Endothelial cell of umbilical vein (primary cell): ENCODE data around the gene NEU1. TPM values are rescaled to one million over a fixed set of nuclear protein-coding genes. Genes with fewer than 3 reads are reported as not detected.
"Not testable (repeated sequence)": the region's sequence is repeated elsewhere in the genome, so short reads cannot be mapped to it uniquely, and the experiment has no call there.

ENCODE experiments used
- BruUV-seq: library from RNA; stranded (reverse); fragments of 400-500 nt; replicated peaks from 2 replicates; lab custom pipeline; 2021; lab: Mats Ljungman, UMichigan
- CTCF ChIA-PET: fragments of 300-600, 350-600 bp; sonication (Branson Sonifier 250); formaldehyde crosslinking; loops from one replicate; lab custom pipeline; 2021; ENCODE audit warnings: antibody characterized with exemption, inconsistent platforms; lab: Charles Lee
- POLR2A ChIA-PET: fragments of 300-600, 350-600 bp; sonication (Branson Sonifier 250); formaldehyde crosslinking; loops from one replicate; lab custom pipeline; 2021; ENCODE audit warnings: antibody characterized with exemption, inconsistent platforms; lab: Charles Lee
- DNase-seq: peaks from one replicate; pipeline ENCODE4 v3.0.0-alpha.2; 2011; ENCODE audit warnings: low read depth, low spot score
- FAIRE-seq: peaks from 2 replicates; lab custom pipeline; 2011; peaks lifted over from hg19 to GRCh38; lab: Jason Lieb, UNC
- H2AFZ ChIP-seq: 2 replicates; pipeline ENCODE4 v1.6.0; 2012; ENCODE audit warnings: low read depth, low read length, control low read depth, inconsistent platforms
- H3K27ac ChIP-seq: 2 replicates; pipeline ENCODE4 v1.5.1; 2011; ENCODE audit warnings: low read depth, mild to moderate bottlenecking, control low read depth, low read length, moderate library complexity; ENCODE audit not compliant: insufficient read depth
- H3K27me3 ChIP-seq, 2 experiments: 2 replicates each; pipeline versions ENCODE4 v1.6.0 to v1.6.1; 2011; ENCODE audit warnings: low read length in 2 of 2, mixed read lengths in 1 of 2; ENCODE audit not compliant: control insufficient read depth in 2 of 2, insufficient read depth in 2 of 2
- H3K36me3 ChIP-seq, 2 experiments: 2 replicates in 1 of 2; 3 replicates in 1 of 2; pipeline ENCODE4 v1.5.1; 2011; ENCODE audit warnings: low read length in 2 of 2, mild to moderate bottlenecking in 1 of 2, moderate library complexity in 1 of 2; ENCODE audit not compliant: control insufficient read depth in 2 of 2, insufficient read depth in 2 of 2; ENCODE audit errors: extremely low read depth in 1 of 2
- H3K4me1 ChIP-seq: 3 replicates; pipeline ENCODE4 v1.5.1; 2011; ENCODE audit warnings: mild to moderate bottlenecking, low read length; ENCODE audit not compliant: control insufficient read depth, insufficient read depth; ENCODE audit errors: extremely low read depth
- H3K4me2 ChIP-seq: 2 replicates; pipeline ENCODE4 v1.6.1; 2011; ENCODE audit warnings: low read length, control low read depth, mixed read lengths; ENCODE audit not compliant: insufficient read depth
- H3K4me3 ChIP-seq, 3 experiments: fragments of 200-600 bp in 1 of 3; sonication (generic), shearing (Covaris generic) in 1 of 3; replicated peaks in 1 of 3; 2 replicates each; pipeline ENCODE4 v1.5.1; 2011 to 2016; ENCODE audit warnings: control low read depth in 3 of 3, low read length in 3 of 3, mild to moderate bottlenecking in 2 of 3, inconsistent platforms in 1 of 3, low read depth in 1 of 3, moderate library complexity in 1 of 3; ENCODE audit not compliant: insufficient read depth in 1 of 3
- H3K79me2 ChIP-seq: 2 replicates; pipeline ENCODE4 v1.6.0; 2012; ENCODE audit warnings: low read length, inconsistent platforms; ENCODE audit not compliant: control insufficient read depth, insufficient read depth
- H3K9ac ChIP-seq: replicated peaks from 2 replicates; pipeline ENCODE3; 2011; ENCODE audit warnings: low read length, control low read depth; ENCODE audit not compliant: insufficient read depth; ENCODE audit errors: extremely low read depth
- H3K9me1 ChIP-seq: replicated peaks from 3 replicates; pipeline ENCODE4 v1.6.0; 2011; ENCODE audit warnings: mild to moderate bottlenecking, low read length; ENCODE audit not compliant: control insufficient read depth, insufficient read depth; ENCODE audit errors: extremely low read depth
- H3K9me3 ChIP-seq: replicated peaks from 2 replicates; pipeline ENCODE4 v1.5.1; 2012; ENCODE audit warnings: low read length, inconsistent platforms; ENCODE audit not compliant: control insufficient read depth, insufficient read depth
- H4K20me1 ChIP-seq: replicated peaks from 2 replicates; pipeline ENCODE3; 2011; ENCODE audit warnings: mild to moderate bottlenecking, low read length; ENCODE audit not compliant: control insufficient read depth, insufficient read depth; ENCODE audit errors: extremely low read depth
- CTCF ChIP-seq, 2 donors: IDR thresholded peaks; 1 replicate in 1 of 2; 2 replicates in 1 of 2; pipeline ENCODE4 v1.5.1; 2011; ENCODE audit warnings: low read length in 2 of 2, mild to moderate bottlenecking in 2 of 2, moderate library complexity in 2 of 2, control low read depth in 1 of 2, inconsistent platforms in 1 of 2, low read depth in 1 of 2; ENCODE audit not compliant: insufficient read depth in 1 of 2; ENCODE audit errors: extremely low read depth in 1 of 2
- EZH2 ChIP-seq: IDR thresholded peaks from 2 replicates; pipeline ENCODE4 v1.6.1; 2012; ENCODE audit warnings: borderline replicate concordance, low read depth, mild to moderate bottlenecking, moderate library complexity, low read length, inconsistent platforms; ENCODE audit not compliant: severe bottlenecking
- FOS ChIP-seq: IDR thresholded peaks from 2 replicates; pipeline ENCODE4 v1.6.1; 2011; ENCODE audit warnings: mild to moderate bottlenecking, low read length, moderate library complexity, borderline replicate concordance; ENCODE audit not compliant: insufficient read depth
- GATA2 ChIP-seq: IDR thresholded peaks from 2 replicates; pipeline ENCODE4 v1.7.0; 2011; ENCODE audit warnings: low read depth, mild to moderate bottlenecking, moderate library complexity, mixed read lengths, low read length; ENCODE audit not compliant: insufficient read length, insufficient read depth
- JUN ChIP-seq: IDR thresholded peaks from 2 replicates; pipeline ENCODE4 v1.6.1; 2011; ENCODE audit warnings: borderline replicate concordance, low read depth; ENCODE audit not compliant: insufficient read length, insufficient read depth
- MAX ChIP-seq: IDR thresholded peaks from 2 replicates; pipeline ENCODE4 v1.6.1; 2011; ENCODE audit not compliant: insufficient read depth, insufficient read length
- MYC ChIP-seq: IDR thresholded peaks from one replicate; pipeline ENCODE4 v1.6.1; 2011; ENCODE audit warnings: mild to moderate bottlenecking, low read depth, low read length
- POLR2A ChIP-seq: IDR thresholded peaks from 2 replicates; pipeline ENCODE4 v1.6.1; 2012; ENCODE audit warnings: low read depth, mild to moderate bottlenecking, control low read depth, low read length
- POLR2AphosphoS5 ChIP-seq: IDR thresholded peaks from 2 replicates; pipeline ENCODE4 v1.6.1; 2012; ENCODE audit warnings: low read depth, mild to moderate bottlenecking, control low read depth, low read length, moderate library complexity; ENCODE audit not compliant: insufficient read depth
- dilution Hi-C: fragments of 300-500 bp; cut with MboI; formaldehyde crosslinking; loops from one replicate; pipeline ENCODE4 v1.15.0; 2019; ENCODE audit warnings: low sequenced_read_pairs; ENCODE audit not compliant: extremely low pct_ligation_motif_present
- intact Hi-C: fragments of 100-400 bp; cut with micrococcal nuclease; formaldehyde crosslinking; loops from one replicate; pipeline ENCODE4 v1.10.0; 2022
- polyA plus RNA-seq, 4 experiments: library from polyadenylated mRNA; depleted of rRNA in 3 of 4; stranded (reverse) in 3 of 4; unstranded in 1 of 4; fragments of >200 nt; gene quantifications; 2 replicates each; pipeline versions ENCODE4 v1.2.1 to v1.2.3, GENCODE V29; 2011 to 2012; ENCODE audit warnings: missing spikeins in 1 of 4
- total RNA-seq: library from RNA; stranded (reverse); gene quantifications from 2 replicates; pipeline ENCODE4 v1.2.3, GENCODE V29; 2021

The NEU1 gene
- total and polyA plus RNA-seq, 2 donors (not counting 3 experiments of a cell fraction or from before 2014, with no cell fraction given), result 62.8 to 111 TPM

- TF ChIP-seq MYC, result no peak
- no peak for TF ChIP-seq CTCF (IDR thresholded peaks at IDR 0.05; ENCODE audit: extremely low read depth in 1 of 2, insufficient read depth in 1 of 2, low read depth in 1 of 2, low read length in 2 of 2)
- no peak for TF ChIP-seq EZH2
- no peak for TF ChIP-seq FOS
- TF ChIP-seq JUN, result no peak
- no peak for TF ChIP-seq GATA2
- no peak for TF ChIP-seq MAX
- no peak for TF ChIP-seq POLR2A
- TF ChIP-seq POLR2AphosphoS5, result no peak
- H3K79me2 ChIP-seq, result peaks cover 4% of the 10 kb centered on the region
- dilution Hi-C loops, result no loop called here
- H3K27ac ChIP-seq, result no peak overlapping the region
- H3K9me1 ChIP-seq, result no peaks in the 10 kb centered on the region
- FAIRE-seq (no peak), DNase-seq (no peak)
- no peak overlapping the region for H3K4me3 ChIP-seq
- no peak overlapping the region for H3K9ac ChIP-seq
- no peak overlapping the region for H3K4me2 ChIP-seq
- no peak overlapping the region for H2AFZ ChIP-seq
- ChIA-PET CTCF (interaction anchor here (2.1 to 3.2 kb wide), 2 partner anchors 25 to 88 kb away, joined by 7 to 11 read pairs; no protein-coding TSS in a partner anchor), POLR2A (no interaction called here)
- no peaks in the 10 kb centered on the region for H3K27me3 ChIP-seq
- no peaks in the 10 kb centered on the region for H3K9me3 ChIP-seq
- intact Hi-C loops, result no loop called here
- H3K4me1 ChIP-seq, result peaks cover 7% of the 10 kb centered on the region
- BruUV-seq, result no TSS peak
- H4K20me1 ChIP-seq, result no peaks in the 10 kb centered on the region
- H3K36me3 ChIP-seq, result peaks cover 1 to 11% of the 10 kb centered on the region in 2 experiments
These were observed 2.2 kb upstream of the NEU1 start for GRCh38 chr6:31864818-31865204.

GRCh38 chr6:31864123-31864562, 1.5 kb upstream of the NEU1 start:
- H3K27me3 ChIP-seq, dilution Hi-C loops, intact Hi-C loops, H3K27ac ChIP-seq, H3K4me1 ChIP-seq, H3K79me2 ChIP-seq, BruUV-seq, H4K20me1 ChIP-seq, H3K9me1 ChIP-seq, H3K9me3 ChIP-seq, DNase-seq, FAIRE-seq: not testable (repeated sequence)
- CTCF ChIA-PET, result interaction anchor here (0.9 to 3.2 kb wide), 11 partner anchors 11 to 186 kb away, joined by 3 to 11 read pairs (median 4); partner anchors contain the start of genes HSPA1B and VARS1
- Histone ChIP-seq H2AFZ (peak overlapping the region; percentile 89), H3K4me3 (peak overlapping the region in 2 of 3 experiments; percentile 57 to 83), H3K9ac (peak overlapping the region; percentile 49), H3K36me3 (peaks cover 3 to 17% of the 10 kb centered on the region in 2 experiments), H3K4me2 (peak overlapping the region; percentile 82)
- POLR2A ChIA-PET, result interaction anchor here (0.5 to 1.6 kb wide), 2 partner anchors 25 to 258 kb away, joined by 3 read pairs; no protein-coding TSS in a partner anchor
